ENCODE measurements around the gene PEX14. TPM values are rescaled to one million over a fixed set of nuclear protein-coding genes. Genes with fewer than 3 reads are reported as not detected.

The PEX14 gene
- total RNA-seq, 4 donors from 2014 or later = 8.1 to 17.8 (median 15.8) TPM

GRCh38 chr1:10544239-10544638 lies 69.5 kb downstream of the PEX14 start:
- TF ChIP-seq CTCF (IDR thresholded peaks at IDR 0.05 in 4 of 5, conservative IDR thresholded peaks at IDR 0.05 in 1 of 5) (no peak), POLR2A (IDR thresholded peaks at IDR 0.05) (no peak)
- Histone ChIP-seq H3K9me3 (no peaks in the 10 kb centered on the region), H3K4me1 (peaks cover 17 to 18% of the 10 kb centered on the region in 2 donors), H3K27me3 (no peaks in the 10 kb centered on the region), H3K27ac (no peak overlapping the region), H3K4me3 (no peak overlapping the region), H3K36me3 (no peaks in the 10 kb centered on the region)
- intact Hi-C loops (cut with DNase I; ENCODE audit: low total_unique reads) = no loop called here
- DNase-seq = no peak
- in situ Hi-C loops (cut with MboI; ENCODE audit: low sequenced_read_pairs in 4 of 4) = no loop called here
- no peak for ATAC-seq

GRCh38 chr1:10546896-10547295 lies 72.1 kb downstream of the PEX14 start:
- Histone ChIP-seq H3K27ac (no peak overlapping the region), H3K27me3 (no peaks in the 10 kb centered on the region), H3K4me3 (no peak overlapping the region), H3K36me3 (no peaks in the 10 kb centered on the region), H3K4me1 (no peaks in the 10 kb centered on the region), H3K9me3 (no peaks in the 10 kb centered on the region)
- ATAC-seq (no peak), DNase-seq (no peak)
- in situ Hi-C loops (cut with MboI; ENCODE audit: low sequenced_read_pairs in 4 of 4) (no loop called here), intact Hi-C loops (cut with DNase I; ENCODE audit: low total_unique reads) (no loop called here)
- TF ChIP-seq CTCF (IDR thresholded peaks at IDR 0.05 in 4 of 5, conservative IDR thresholded peaks at IDR 0.05 in 1 of 5) = no peak
- TF ChIP-seq POLR2A (IDR thresholded peaks at IDR 0.05) = no peak

GRCh38 chr1:10549904-10550664 lies 75.3 kb downstream of the PEX14 start:
- H3K9me3 ChIP-seq = no peaks in the 10 kb centered on the region
- DNase-seq (no peak), ATAC-seq (no peak)
- in situ Hi-C loops (cut with MboI; ENCODE audit: low sequenced_read_pairs in 4 of 4) = no loop called here
- TF ChIP-seq POLR2A (IDR thresholded peaks at IDR 0.05) (no peak), CTCF (IDR thresholded peaks at IDR 0.05 in 4 of 5, conservative IDR thresholded peaks at IDR 0.05 in 1 of 5) (no peak)
- intact Hi-C loops (cut with DNase I; ENCODE audit: low total_unique reads) = no loop called here
- no peaks in the 10 kb centered on the region for H3K27me3 ChIP-seq
- no peak overlapping the region for H3K4me3 ChIP-seq
- no peaks in the 10 kb centered on the region for H3K4me1 ChIP-seq
- H3K27ac ChIP-seq = no peak overlapping the region
- no peaks in the 10 kb centered on the region for H3K36me3 ChIP-seq

GRCh38 chr1:10553118-10553517 lies 78.4 kb downstream of the PEX14 start:
- DNase-seq (no peak), ATAC-seq (no peak)
- H3K36me3 ChIP-seq = no peaks in the 10 kb centered on the region
- H3K9me3 ChIP-seq = no peaks in the 10 kb centered on the region
- intact Hi-C loops (cut with DNase I; ENCODE audit: low total_unique reads) (no loop called here), in situ Hi-C loops (cut with MboI; ENCODE audit: low sequenced_read_pairs in 4 of 4) (no loop called here)
- TF ChIP-seq CTCF (IDR thresholded peaks at IDR 0.05 in 4 of 5, conservative IDR thresholded peaks at IDR 0.05 in 1 of 5) (no peak), POLR2A (IDR thresholded peaks at IDR 0.05) (no peak)
- H3K4me1 ChIP-seq = peaks cover 7 to 16% of the 10 kb centered on the region in 2 donors
- no peaks in the 10 kb centered on the region for H3K27me3 ChIP-seq
- no peak overlapping the region for H3K4me3 ChIP-seq
- H3K27ac ChIP-seq = no peak overlapping the region
